GM12801 (cell line): ENCODE results near the gene RNF38.

Source experiments
- TF ChIP-seq, protein P1 (sequence below): IDR thresholded peaks from one replicate; pipeline ENCODE4 v1.5.1; 2011; ENCODE audit warnings: control low read depth; ENCODE audit not compliant: insufficient read length; ENCODE audit errors: extremely low read depth

Gene RNF38

DNA sequence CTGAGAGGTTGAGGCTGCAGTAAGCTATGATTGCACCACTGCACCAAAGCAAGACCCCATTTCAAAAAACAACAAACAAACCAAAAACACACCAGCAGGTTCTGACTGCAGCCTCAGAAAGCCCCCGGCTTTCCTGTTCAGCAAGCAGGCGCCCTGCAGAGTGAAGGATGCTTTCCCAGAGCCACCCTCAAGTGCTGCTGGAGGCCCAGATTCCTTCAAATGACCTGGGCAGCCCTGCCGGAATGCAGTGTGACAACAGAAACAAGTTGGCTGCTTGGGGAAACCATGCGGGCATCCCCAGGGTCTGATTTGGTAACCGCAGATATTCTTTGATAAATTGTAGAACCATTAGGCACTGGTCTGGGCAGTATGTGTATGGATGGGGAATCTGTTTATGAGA, 106.2 kb downstream of the RNF38 start:
- TF ChIP-seq, protein P1, sequence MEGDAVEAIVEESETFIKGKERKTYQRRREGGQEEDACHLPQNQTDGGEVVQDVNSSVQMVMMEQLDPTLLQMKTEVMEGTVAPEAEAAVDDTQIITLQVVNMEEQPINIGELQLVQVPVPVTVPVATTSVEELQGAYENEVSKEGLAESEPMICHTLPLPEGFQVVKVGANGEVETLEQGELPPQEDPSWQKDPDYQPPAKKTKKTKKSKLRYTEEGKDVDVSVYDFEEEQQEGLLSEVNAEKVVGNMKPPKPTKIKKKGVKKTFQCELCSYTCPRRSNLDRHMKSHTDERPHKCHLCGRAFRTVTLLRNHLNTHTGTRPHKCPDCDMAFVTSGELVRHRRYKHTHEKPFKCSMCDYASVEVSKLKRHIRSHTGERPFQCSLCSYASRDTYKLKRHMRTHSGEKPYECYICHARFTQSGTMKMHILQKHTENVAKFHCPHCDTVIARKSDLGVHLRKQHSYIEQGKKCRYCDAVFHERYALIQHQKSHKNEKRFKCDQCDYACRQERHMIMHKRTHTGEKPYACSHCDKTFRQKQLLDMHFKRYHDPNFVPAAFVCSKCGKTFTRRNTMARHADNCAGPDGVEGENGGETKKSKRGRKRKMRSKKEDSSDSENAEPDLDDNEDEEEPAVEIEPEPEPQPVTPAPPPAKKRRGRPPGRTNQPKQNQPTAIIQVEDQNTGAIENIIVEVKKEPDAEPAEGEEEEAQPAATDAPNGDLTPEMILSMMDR: no peak

DNA sequence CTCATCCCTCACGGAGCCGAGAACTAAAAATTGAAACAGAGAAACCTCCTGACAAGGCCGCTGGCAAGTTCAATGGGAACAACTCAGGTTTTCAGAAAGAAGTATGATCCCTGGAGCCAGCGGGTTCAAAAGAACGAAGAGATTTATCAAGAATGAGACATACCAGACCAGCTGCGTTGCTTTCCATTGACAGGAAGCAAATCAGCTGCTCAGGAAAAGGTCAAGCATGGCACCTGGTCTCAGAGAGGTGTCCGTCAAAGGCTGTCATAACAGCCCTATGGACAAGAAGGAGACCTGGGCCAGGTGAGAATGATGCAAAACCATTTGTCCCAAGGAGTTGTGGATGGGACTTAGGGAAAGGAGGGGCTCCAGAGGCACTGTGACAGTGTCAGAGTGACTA, 106.9 kb downstream of the RNF38 start:
- TF ChIP-seq, protein P1: no peak

DNA sequence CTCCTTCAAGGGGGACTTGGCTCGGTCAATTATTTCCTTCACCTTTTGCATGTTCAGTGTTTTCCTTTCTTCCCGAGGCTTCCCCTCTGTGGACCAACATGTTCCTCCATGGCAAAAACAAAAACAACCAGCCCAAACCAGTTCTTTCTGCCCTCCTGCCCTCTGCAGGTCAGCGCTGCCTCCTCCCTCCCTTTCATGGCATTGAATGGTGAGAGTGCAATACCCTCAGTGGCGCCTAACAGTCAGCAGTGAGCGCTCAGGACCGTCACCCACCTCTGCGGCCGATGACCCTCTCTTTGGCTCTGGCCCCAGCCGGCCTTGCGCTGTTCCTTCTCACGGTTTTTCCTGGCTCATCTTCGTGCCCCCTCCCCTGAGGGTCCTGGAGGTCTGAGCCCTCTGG, 107.4 kb downstream of the RNF38 start:
- TF ChIP-seq, protein P1: no peak

DNA sequence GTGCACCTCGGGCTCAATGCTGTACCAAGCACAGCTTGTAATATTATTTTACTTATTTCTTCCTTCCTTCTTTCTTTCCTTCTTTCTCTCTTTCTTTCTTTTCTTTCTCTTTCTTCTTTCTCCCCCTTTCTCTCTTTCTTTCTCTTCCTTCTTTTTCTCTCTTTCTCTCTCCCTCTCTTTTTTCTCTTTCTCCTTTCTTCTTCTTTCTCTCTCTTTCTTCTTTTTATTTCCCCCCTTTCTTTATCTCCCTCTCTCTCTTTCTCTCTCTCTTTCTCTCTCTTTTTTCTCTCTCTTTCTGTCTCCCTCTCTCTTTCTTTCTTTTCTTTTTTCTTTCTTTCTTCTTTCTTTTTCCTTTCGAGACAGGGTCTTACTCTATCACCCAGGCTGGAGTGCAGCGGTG, 109.1 kb downstream of the RNF38 start:
- TF ChIP-seq, protein P1: no peak

GRCh38 chr9:36289836-36290435, 110.1 kb downstream of the RNF38 start:
- TF ChIP-seq, protein P1: no peak

GRCh38 chr9:36288070-36288469, 112.0 kb downstream of the RNF38 start:
- TF ChIP-seq, protein P1: no peak
